AG09319 (cell line): ENCODE results near the gene SRCIN1.

ENCODE experiments used
- DNase-seq: peaks from one replicate; pipeline ENCODE4 v3.0.0-alpha.2; 2010; ENCODE audit warnings: low read depth; ENCODE audit errors: extremely low read depth
- CTCF ChIP-seq: IDR thresholded peaks from 2 replicates; pipeline ENCODE4 v1.5.1; 2011; ENCODE audit warnings: low read depth, mild to moderate bottlenecking, inconsistent platforms, low read length, moderate library complexity

SRCIN1 gene

GRCh38 chr17:38605411-38605840 lies 326 bp downstream of the SRCIN1 start:
- no peak for TF ChIP-seq CTCF
- no peak for DNase-seq

DNA sequence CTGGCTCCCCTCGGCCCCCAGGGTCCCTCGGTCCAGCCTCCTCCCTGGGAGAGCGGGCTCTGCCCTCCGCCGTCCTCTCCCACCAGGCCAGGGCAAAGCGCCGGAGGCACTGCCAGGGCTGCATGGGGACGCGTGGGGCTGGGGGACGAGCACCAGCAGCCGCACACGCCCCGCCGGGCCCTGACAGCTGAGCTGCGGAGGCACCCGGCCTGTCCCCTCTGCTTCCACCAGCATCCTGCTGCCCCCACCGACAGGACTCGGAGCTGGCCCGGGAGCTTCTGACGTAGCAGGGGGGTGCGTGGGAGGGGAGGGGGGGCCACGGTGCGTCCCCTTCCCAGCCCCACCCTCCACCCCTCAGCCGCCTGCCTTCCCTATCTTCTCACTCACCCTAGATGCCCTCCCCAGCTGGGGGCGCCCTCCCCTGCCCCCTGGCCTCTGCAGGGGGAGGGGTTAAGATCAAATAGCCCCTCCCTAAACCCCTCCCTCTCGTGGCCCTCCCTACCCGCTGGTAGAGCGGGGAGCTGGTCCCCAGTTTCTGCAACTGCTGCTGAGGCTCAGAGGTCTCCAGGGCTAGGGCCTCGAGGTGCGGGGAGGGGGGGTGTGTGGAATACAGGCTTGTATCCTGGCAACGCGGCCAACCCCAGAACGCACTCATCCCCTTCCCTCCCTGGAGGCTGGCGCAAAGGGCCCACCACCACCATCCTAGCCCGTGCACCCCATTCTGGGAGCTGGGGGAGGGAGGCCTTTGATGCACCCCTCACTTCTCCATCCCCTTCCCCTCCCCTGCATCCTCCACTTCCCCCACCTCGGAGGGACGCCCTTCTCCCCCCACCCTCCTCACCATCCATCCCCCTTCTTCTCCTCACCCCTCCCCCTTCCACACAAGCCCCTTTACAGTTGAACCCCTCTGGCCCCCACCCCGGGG lies 1.0 kb downstream of the SRCIN1 start:
- no peak for TF ChIP-seq CTCF
- DNase-seq, result no peak

GRCh38 chr17:38603786-38604478 lies 1.8 kb downstream of the SRCIN1 start:
- TF ChIP-seq CTCF, result no peak

DNA sequence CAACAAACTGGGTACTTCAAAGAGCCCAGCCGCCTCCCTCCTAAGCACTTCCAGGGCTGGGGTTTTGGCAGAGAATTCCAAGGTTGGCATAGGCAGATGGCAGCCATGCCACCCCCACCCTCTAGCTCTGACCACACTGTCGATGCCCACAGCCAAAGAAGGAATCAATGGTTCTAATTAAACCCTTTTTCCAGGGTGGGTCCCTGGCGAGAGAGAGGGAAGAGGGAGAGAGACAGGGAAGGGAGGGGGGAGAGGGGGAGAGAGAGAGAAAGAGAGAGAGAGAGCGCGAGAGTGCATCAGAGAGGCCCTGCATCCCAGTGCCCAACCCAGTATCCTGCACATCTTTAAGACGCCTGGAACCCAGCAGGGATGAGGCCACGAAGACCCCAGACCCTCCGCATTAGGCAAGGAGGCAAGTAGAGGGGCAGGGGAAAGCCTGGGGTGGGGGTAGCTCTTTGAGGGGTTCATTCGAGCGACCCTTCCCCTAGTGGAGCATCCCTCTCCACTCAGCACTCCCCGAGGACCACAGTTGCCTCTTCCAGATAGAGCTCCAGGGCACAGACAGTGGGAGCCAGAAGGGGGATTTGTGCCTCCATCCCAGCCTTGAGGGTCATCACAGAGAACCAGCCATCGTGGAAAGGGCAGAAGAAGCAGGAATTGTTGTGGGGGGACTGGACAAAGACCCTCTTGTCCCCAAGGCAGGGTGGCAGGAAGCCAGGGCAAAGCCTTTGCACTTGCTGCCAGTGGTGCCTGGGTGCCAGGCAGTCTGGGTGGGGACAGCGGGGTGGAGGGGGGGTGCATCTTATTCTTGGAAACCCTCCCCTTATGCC lies 2.6 kb downstream of the SRCIN1 start:
- DNase-seq, result no peak
- no peak for TF ChIP-seq CTCF

More at GRCh38 chr17:38603786-38604478, 1.8 kb downstream of the SRCIN1 start:
- DNase-seq, result no peak

DNA sequence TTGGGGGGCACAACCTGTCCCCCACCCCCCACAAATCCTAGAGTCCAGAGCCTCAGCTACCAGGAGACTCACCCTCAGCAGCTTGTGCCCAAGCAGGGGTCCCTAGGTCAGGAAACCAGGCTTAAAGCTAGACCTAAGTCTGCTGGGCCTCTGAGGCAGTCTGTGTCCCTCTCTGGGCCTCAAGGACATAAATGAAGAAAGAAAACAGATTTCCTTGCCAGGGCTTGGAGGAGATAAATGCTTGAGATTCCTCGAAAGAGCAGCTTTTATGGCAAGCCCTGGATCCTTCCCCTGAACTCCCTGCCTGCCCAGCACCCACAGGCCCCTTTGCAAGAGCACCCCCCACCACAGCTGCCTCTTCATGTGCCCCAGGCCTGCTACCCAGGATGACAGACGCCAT lies 3.3 kb downstream of the SRCIN1 start:
- TF ChIP-seq CTCF, result no peak
- DNase-seq, result no peak

GRCh38 chr17:38601539-38602351 lies 4.0 kb downstream of the SRCIN1 start:
- no peak for DNase-seq
- TF ChIP-seq CTCF, result no peak
